Stimulated activated CD8-positive, alpha-beta memory T cell treated with anti-CD3 and anti-CD28 coated beads, Interleukin-7, amount 100 ng/mL, for 48 hours (primary cell): ENCODE data around the gene RALY.
"Not testable (repeated sequence)": the region's sequence is repeated elsewhere in the genome, so short reads cannot be mapped to it uniquely, and the experiment has no call there.

Experiments used
- DNase-seq, 2 donors: peaks; one replicate each; pipeline ENCODE4 v3.0.0-alpha.2; 2020; ENCODE audit warnings: low read depth in 1 of 2; ENCODE audit errors: extremely low read depth in 1 of 2

RALY gene

GRCh38 chr20:34131491-34131890 lies 137.8 kb downstream of the RALY start:
- DNase-seq, result no peak

DNA sequence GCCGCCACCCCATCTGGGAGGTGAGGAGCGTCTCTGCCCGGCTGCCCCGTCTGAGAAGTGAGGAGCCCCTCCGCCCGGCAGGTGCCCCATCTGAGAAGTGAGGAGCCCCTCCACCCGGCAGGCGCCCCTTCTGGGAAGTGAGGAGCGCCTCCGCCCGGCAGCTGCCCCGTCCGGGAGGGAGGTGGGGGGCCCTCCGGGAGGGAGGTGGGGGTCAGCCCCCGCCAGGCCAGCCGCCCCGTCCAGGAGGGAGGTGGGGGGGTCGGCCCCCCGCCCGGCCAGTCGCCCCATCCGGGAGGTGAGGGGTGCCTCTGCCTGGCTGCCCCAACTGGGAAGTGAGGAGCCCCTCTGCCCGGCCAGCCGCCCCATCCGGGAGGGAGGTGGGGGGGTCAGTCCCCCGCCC lies 138.8 kb downstream of the RALY start:
- DNase-seq, result not testable (repeated sequence)

DNA sequence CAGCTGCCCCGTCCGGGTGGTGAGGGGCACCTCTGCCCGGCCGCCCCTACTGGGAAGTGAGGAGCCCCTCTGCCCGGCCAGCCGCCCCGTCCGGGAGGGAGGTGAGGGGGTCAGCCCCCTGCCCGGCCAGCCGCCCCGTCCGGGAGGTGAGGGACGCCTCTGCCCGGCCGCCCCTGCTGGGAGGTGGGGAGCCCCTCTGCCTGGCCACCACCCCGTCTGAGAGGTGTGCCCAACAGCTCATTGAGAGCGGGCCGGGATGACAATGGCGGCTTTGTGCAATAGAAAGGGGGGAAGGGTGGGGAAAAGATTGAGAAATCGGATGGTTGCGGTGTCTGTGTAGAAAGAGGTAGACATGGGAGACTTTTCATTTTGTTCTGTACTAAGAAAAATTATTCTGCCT lies 139.2 kb downstream of the RALY start:
- not testable (repeated sequence) for DNase-seq

DNA sequence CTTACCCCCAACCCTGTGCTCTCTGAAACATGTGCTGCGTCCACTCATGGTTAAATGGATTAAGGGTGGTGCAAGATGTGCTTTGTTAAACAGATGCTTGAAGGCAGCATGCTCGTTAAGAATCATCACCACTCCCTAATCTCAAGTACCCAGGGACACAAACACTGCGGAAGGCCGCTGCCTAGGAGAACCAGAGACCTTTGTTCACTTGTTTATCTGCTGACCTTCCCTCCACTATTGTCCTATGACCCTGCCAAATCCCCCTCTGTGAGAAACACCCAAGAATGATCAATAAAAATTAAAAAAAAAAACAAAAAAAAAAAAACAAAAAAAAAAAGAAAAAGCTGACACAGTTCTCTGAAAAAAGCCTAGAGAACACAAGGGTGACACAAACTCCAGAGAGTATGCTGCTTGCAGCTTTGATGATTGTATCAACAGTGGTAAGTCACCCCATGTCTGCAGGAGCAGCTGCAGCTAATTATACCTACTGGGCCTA lies 139.7 kb downstream of the RALY start:
- not testable (repeated sequence) for DNase-seq
